Ovary (tissue), 9 donors: ENCODE data around the gene CGNL1. TPM values are rescaled to one million over a fixed set of nuclear protein-coding genes. Genes with fewer than 3 reads are reported as not detected.

ENCODE experiments used
- DNase-seq, 5 donors: peaks; one replicate each; pipeline ENCODE4 v3.0.0-alpha.2; 2019 to 2020
- H3K27ac ChIP-seq, 2 donors: fragments of 200-600 bp; one replicate each; pipeline versions ENCODE4 v1.5.1 to v1.8.0; 2019 to 2022
- H3K27me3 ChIP-seq: fragments of 200-600 bp; one replicate; pipeline ENCODE4 v1.8.0; 2022
- H3K36me3 ChIP-seq: fragments of 200-600 bp; sonication (generic); one replicate; pipeline ENCODE4 v1.5.1; 2019
- H3K4me1 ChIP-seq: one replicate; pipeline ENCODE4 v1.8.1; 2013; ENCODE audit warnings: mild to moderate bottlenecking, moderate library complexity; ENCODE audit not compliant: insufficient read depth
- H3K4me3 ChIP-seq: fragments of 200-600 bp; sonication (generic); one replicate; pipeline ENCODE4 v1.5.1; 2017
- H3K9me3 ChIP-seq, 2 donors: fragments of 200-600 bp in 1 of 2; sonication (generic) in 1 of 2; one replicate each; pipeline versions ENCODE4 v1.5.1 to v1.8.1; 2013 to 2019; ENCODE audit warnings: mild to moderate bottlenecking in 1 of 2, moderate library complexity in 1 of 2
- EP300 ChIP-seq: sonication (generic); formaldehyde crosslinking; IDR thresholded peaks from one replicate; pipeline ENCODE4 v1.6.1; 2017; ENCODE audit warnings: antibody characterized with exemption
- POLR2A ChIP-seq: fragments of 450-650 bp; IDR thresholded peaks from one replicate; pipeline ENCODE4 v1.6.1; 2017; ENCODE audit warnings: antibody characterized with exemption, mild to moderate bottlenecking, moderate library complexity
- whole genome bisulfite sequencing, 3 donors: extraction: QIAGEN DNeasy Blood & Tissue Kit in 1 of 3; methylation state at CpG; one replicate each; pipeline versions ENCODE4 v1.1.5 to v1.1.7; 2013 to 2017; 5-methylcytosine and 5-hydroxymethylcytosine counted together
- intact Hi-C, 4 donors: fragments of 100-400 bp; cut with DNase I; formaldehyde crosslinking; loops; one replicate each; pipeline versions ENCODE4 v1.11.0 to v1.15.1; 2022 to 2023
- polyA plus RNA-seq, 2 donors: library from polyadenylated mRNA; stranded (reverse); fragments of 200-250 nt in 1 of 2; fragments of 350-450 nt in 1 of 2; fragmentation: Illumina TruSeq in 1 of 2; extraction: RNeasy Lipid Tissue Mini Kit (QIAGEN cat#74804) in 1 of 2; gene quantifications; one replicate each; pipeline ENCODE4 v1.2.3, GENCODE V29; 2013 to 2014
- total RNA-seq, 7 donors: library from RNA; depleted of rRNA in 2 of 7; stranded (reverse); fragments of >200 nt in 2 of 7; fragmentation: NEBNext Ultra II Directional in 3 of 7; extraction: Animal tissue kit (Norgen Biotek cat#: 25700) in 3 of 7; gene quantifications; one replicate each; pipeline versions ENCODE4 v1.1.0 to v1.2.4, GENCODE V29; 2016 to 2023
- TF ChIP-seq, protein P1 (sequence below), 3 donors: fragments of 450-650 bp in 2 of 3; fragments of 200-600 bp in 1 of 3; IDR thresholded peaks; one replicate each; pipeline versions ENCODE4 v1.5.1 to v1.8.0; 2016 to 2022; ENCODE audit warnings: antibody characterized with exemption in 3 of 3, mild to moderate bottlenecking in 1 of 3
- donor health status: DM: no; HTN: no; CAD: no; lungs with moderate emphysema.
- donor health status: DM: no; HTN: no; CAD: no.
- donor health status: Bipolar disorder and iron deficiency.
- donor health status: DM: yes; HTN: yes; CAD: no.
- donor health status: DM: no; HTN: no; CAD: no.
- donor health status: DM: yes; HTN: yes; CAD: no.

The CGNL1 gene
- total and polyA plus RNA-seq, 9 donors: 7.8 to 26.1 (median 13.6) TPM

DNA sequence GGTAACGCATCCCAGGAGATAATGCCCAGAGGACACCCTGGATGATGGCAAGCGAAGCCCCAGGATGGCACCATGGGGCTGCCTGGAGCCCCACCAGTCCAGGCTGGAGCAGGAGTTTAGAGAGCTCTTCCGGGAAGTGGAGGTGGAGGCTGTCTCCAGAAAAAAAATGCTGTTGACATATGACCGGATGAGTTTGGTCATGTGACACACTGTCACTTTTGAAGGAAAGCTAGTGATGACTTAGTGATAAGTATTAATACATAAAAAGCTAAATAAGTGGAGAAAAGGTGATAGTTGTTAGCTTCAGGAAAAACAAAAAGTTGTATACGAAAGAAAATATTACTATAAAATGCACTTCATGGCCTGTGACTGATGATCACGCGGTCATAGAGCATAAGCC is 195.4 kb downstream of the CGNL1 start:
- H3K36me3 ChIP-seq: no peaks in the 10 kb centered on the region
- intact Hi-C loops: loop anchor here in 1 of 4 donors (10.0 kb wide), 1 partner anchor 493 kb away; the partner anchor contains the start of gene ALDH1A2
- no peaks in the 10 kb centered on the region for H3K27me3 ChIP-seq
- H3K4me1 ChIP-seq: no peaks in the 10 kb centered on the region
- H3K27ac ChIP-seq: no peak overlapping the region
- WGBS, 3 donors: 85 to 95% (median 92%) methylated on average over 7 of the region's 7 CpGs
- no peak for TF ChIP-seq POLR2A
- TF ChIP-seq, protein P1, sequence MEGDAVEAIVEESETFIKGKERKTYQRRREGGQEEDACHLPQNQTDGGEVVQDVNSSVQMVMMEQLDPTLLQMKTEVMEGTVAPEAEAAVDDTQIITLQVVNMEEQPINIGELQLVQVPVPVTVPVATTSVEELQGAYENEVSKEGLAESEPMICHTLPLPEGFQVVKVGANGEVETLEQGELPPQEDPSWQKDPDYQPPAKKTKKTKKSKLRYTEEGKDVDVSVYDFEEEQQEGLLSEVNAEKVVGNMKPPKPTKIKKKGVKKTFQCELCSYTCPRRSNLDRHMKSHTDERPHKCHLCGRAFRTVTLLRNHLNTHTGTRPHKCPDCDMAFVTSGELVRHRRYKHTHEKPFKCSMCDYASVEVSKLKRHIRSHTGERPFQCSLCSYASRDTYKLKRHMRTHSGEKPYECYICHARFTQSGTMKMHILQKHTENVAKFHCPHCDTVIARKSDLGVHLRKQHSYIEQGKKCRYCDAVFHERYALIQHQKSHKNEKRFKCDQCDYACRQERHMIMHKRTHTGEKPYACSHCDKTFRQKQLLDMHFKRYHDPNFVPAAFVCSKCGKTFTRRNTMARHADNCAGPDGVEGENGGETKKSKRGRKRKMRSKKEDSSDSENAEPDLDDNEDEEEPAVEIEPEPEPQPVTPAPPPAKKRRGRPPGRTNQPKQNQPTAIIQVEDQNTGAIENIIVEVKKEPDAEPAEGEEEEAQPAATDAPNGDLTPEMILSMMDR (IDR thresholded peaks at IDR 0.05): no peak
- no peak for TF ChIP-seq EP300
- DNase-seq: no peak
- no peak overlapping the region for H3K4me3 ChIP-seq
- H3K9me3 ChIP-seq: no peaks in the 10 kb centered on the region

DNA sequence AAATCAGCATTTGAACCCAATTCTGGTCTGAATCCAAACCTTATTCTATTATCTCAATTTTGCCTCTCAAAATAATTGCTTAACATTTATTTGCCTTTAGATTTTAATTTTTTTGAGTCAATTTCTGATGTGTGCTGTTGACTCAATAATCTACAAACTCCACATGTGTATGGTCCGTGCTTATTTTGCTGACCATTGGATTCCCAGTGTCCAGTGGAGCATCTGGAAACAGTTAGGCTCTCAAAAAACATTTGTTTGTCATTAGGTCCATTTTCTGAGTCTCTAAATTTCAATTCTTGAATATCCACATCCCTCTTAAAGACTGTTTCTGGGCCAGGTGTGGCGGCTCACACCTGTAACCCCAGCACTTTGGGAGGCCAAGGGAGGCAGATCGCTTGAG is 196.2 kb downstream of the CGNL1 start:
- H3K9me3 ChIP-seq: no peaks in the 10 kb centered on the region
- no peaks in the 10 kb centered on the region for H3K36me3 ChIP-seq
- TF ChIP-seq, protein P1 (IDR thresholded peaks at IDR 0.05): no peak
- no peak for TF ChIP-seq POLR2A
- H3K27ac ChIP-seq: no peak overlapping the region
- H3K4me3 ChIP-seq: no peak overlapping the region
- H3K4me1 ChIP-seq: no peaks in the 10 kb centered on the region
- WGBS, 3 donors: 87 to 97% (median 89%) methylated on average over 3 of the region's 3 CpGs
- H3K27me3 ChIP-seq: no peaks in the 10 kb centered on the region
- intact Hi-C loops: loop anchor here in 1 of 4 donors (10.0 kb wide), 1 partner anchor 492 kb away; the partner anchor contains the start of gene ALDH1A2
- DNase-seq: no peak

- H3K27me3 ChIP-seq: no peaks in the 10 kb centered on the region
- no peak overlapping the region for H3K27ac ChIP-seq
- no peak overlapping the region for H3K4me3 ChIP-seq
- DNase-seq: no peak
- WGBS, 3 donors: 85 to 92% (median 92%) methylated on average over 4 of the region's 4 CpGs
- intact Hi-C loops: loop anchor here in 1 of 4 donors (10.0 kb wide), 1 partner anchor 492 kb away; the partner anchor contains the start of gene ALDH1A2
- H3K4me1 ChIP-seq: no peaks in the 10 kb centered on the region
- TF ChIP-seq POLR2A: no peak
- H3K9me3 ChIP-seq: no peaks in the 10 kb centered on the region
- no peaks in the 10 kb centered on the region for H3K36me3 ChIP-seq
Observed at GRCh38 chr15:57573151-57573550, 196.8 kb downstream of the CGNL1 start.

- Histone ChIP-seq H3K4me3 (no peak overlapping the region), H3K27me3 (no peaks in the 10 kb centered on the region), H3K36me3 (no peaks in the 10 kb centered on the region), H3K9me3 (no peaks in the 10 kb centered on the region), H3K4me1 (no peaks in the 10 kb centered on the region), H3K27ac (no peak overlapping the region)
- intact Hi-C loops: loop anchor here in 1 of 4 donors (10.0 kb wide), 1 partner anchor 489 kb away; the partner anchor contains the start of gene ALDH1A2
- TF ChIP-seq EP300 (no peak), POLR2A (no peak)
- TF ChIP-seq, protein P1 (IDR thresholded peaks at IDR 0.05): no peak
- WGBS, 3 donors: 60 to 70% (median 69%) methylated on average over 5 of the region's 5 CpGs
- DNase-seq: no peak
Observed at GRCh38 chr15:57575363-57575762, 199.1 kb downstream of the CGNL1 start.

DNA sequence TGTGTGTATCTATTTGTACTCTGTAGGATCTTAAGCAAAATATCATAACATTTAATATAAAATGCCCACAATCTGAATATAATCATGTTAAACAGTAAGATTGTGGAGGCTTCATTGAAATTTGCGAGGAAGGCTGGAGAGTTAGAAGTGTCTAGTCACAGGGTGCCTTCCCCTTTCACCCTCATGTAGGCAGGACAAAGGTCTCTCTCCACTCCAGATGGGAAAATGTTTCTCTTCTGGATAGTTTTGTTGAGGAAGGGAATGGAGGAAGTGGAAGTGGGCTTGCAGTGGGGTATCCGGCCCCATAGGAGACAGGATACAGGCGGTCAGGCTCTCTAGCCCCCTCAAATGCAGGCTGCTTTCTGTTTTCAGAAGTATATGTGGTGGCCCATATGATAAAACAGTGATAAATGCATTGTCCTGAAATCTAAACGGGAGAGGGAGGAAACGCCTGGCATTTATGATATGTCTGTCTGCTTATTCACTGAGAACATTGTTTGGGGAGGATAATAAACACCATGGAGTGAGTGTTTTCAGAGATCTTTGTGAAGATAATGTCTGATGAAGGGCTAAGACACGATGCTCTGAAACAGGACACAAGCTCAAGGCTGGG is 202.1 kb downstream of the CGNL1 start:
- no peak overlapping the region for H3K27ac ChIP-seq

More for the DNA sequence above, 202.1 kb downstream of the CGNL1 start:
- DNase-seq: no peak
- WGBS, 3 donors: 50 to 56% (median 52%) methylated on average over 6 of the region's 6 CpGs
- Histone ChIP-seq H3K4me3 (no peak overlapping the region), H3K4me1 (no peaks in the 10 kb centered on the region), H3K36me3 (no peaks in the 10 kb centered on the region), H3K9me3 (peaks cover 0 to 3% of the 10 kb centered on the region in 2 donors), H3K27me3 (no peaks in the 10 kb centered on the region)
- TF ChIP-seq POLR2A (no peak), EP300 (no peak)
- TF ChIP-seq, protein P1 (IDR thresholded peaks at IDR 0.05): no peak
- intact Hi-C loops: loop anchor here in 1 of 4 donors (10.0 kb wide), 1 partner anchor 486 kb away; the partner anchor contains the start of gene ALDH1A2
